Measurements from ENCODE around the gene FGFBP1.
A peak's percentile ranks its signal among the peaks of the same experiment; 100 is the strongest.

The FGFBP1 gene

GRCh38 chr4:15976456-15977447, 38.2 kb upstream of the FGFBP1 start:
- Histone ChIP-seq H3K9me3 (no peaks in the 10 kb centered on the region), H3K36me3 (no peaks in the 10 kb centered on the region), H3K27me3 (peaks cover 4% of the 10 kb centered on the region; the same call in 1 of the 2 replicates), H3K4me1 (no peaks in the 10 kb centered on the region), H3K4me3 (ENCODE audit: low read depth, low read length) (no peak overlapping the region)
- no peak for DNase-seq
- TF ChIP-seq CTCF (IDR thresholded peaks at IDR 0.05; ENCODE audit: low read depth, low read length): peak; percentile 21; the same call in 1 of the 2 replicates

GRCh38 chr4:15971068-15971801, 32.7 kb upstream of the FGFBP1 start:
- no peak for TF ChIP-seq CTCF (IDR thresholded peaks at IDR 0.05; ENCODE audit: low read depth, low read length)
- no peaks in the 10 kb centered on the region for H3K36me3 ChIP-seq
- no peak for DNase-seq
- H3K9me3 ChIP-seq: no peaks in the 10 kb centered on the region
- no peak overlapping the region for H3K4me3 ChIP-seq (ENCODE audit: low read depth, low read length)
- no peaks in the 10 kb centered on the region for H3K4me1 ChIP-seq
- peaks cover 5% of the 10 kb centered on the region for H3K27me3 ChIP-seq

- no peak for DNase-seq
- TF ChIP-seq CTCF (IDR thresholded peaks at IDR 0.05; ENCODE audit: low read depth, low read length): no peak
- H3K36me3 ChIP-seq: no peaks in the 10 kb centered on the region
- H3K27me3 ChIP-seq: peaks cover 5% of the 10 kb centered on the region
- no peaks in the 10 kb centered on the region for H3K4me1 ChIP-seq
- H3K4me3 ChIP-seq (ENCODE audit: low read depth, low read length): no peak overlapping the region
- H3K9me3 ChIP-seq: no peaks in the 10 kb centered on the region
Observed at GRCh38 chr4:15968551-15969300, 30.2 kb upstream of the FGFBP1 start.

DNA sequence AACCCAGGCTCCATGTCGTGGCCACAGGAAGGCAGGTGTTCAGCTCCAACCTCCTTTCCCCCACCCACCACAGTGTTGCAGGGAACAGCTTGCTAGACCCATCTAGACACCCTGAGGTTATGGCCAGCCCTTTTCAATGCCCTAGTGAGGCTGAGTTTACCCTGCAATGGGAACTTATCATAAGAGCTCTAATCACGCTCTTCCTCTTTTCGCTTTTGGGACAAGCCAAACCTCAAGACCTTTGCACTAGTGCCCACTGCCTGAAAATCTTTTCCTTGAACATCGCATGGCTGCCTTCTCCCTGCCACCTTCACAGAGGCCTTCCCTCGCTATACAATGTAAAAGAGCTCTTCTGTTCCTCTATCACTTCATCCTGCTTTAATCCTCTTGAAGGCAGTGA, 26.8 kb upstream of the FGFBP1 start:
- H3K4me1 ChIP-seq: no peaks in the 10 kb centered on the region
- no peak for TF ChIP-seq CTCF (IDR thresholded peaks at IDR 0.05; ENCODE audit: low read depth, low read length)
- H3K4me3 ChIP-seq (ENCODE audit: low read depth, low read length): no peak overlapping the region
- no peaks in the 10 kb centered on the region for H3K36me3 ChIP-seq
- no peaks in the 10 kb centered on the region for H3K9me3 ChIP-seq
- DNase-seq: no peak
- no peaks in the 10 kb centered on the region; the same call in 1 of the 2 replicates for H3K27me3 ChIP-seq

- TF ChIP-seq CTCF (IDR thresholded peaks at IDR 0.05; ENCODE audit: low read depth, low read length): peak; percentile 14; the same call in 1 of the 2 replicates
- Histone ChIP-seq H3K27me3 (no peaks in the 10 kb centered on the region; the same call in 1 of the 2 replicates), H3K36me3 (no peaks in the 10 kb centered on the region), H3K4me1 (no peaks in the 10 kb centered on the region), H3K4me3 (ENCODE audit: low read depth, low read length) (no peak overlapping the region), H3K9me3 (no peaks in the 10 kb centered on the region)
- no peak for DNase-seq
Observed at GRCh38 chr4:15964159-15964558, 25.6 kb upstream of the FGFBP1 start.
